Activated T-cell treated with anti-CD3 and anti-CD28 coated beads, Interleukin-2, amount 50 U/mL, for 4 hours (primary cell): ENCODE measurements around the gene TBCK. TPM values are rescaled to one million over a fixed set of nuclear protein-coding genes. Genes with fewer than 3 reads are reported as not detected.
A peak's percentile ranks its signal among the peaks of the same experiment; 100 is the strongest.
"Not testable (repeated sequence)": the region's sequence is repeated elsewhere in the genome, so short reads cannot be mapped to it uniquely, and the experiment has no call there.

Source experiments
- ATAC-seq, 2 donors: fragments of 200-7000 bp; cut with Tn5 transposase; one replicate each; pipeline ENCODE4 v1.10.0; 2021
- DNase-seq: peaks from one replicate; pipeline ENCODE4 v3.0.0-alpha.2; 2020
- H3K27me3 Mint-ChIP-seq: one replicate; pipeline ENCODE4 v1.8.0; 2021; ENCODE audit warnings: low read depth, mixed read lengths
- H3K36me3 Mint-ChIP-seq: one replicate; pipeline ENCODE4 v1.8.0; 2022; ENCODE audit warnings: mixed read lengths; ENCODE audit not compliant: insufficient read depth
- H3K4me1 Mint-ChIP-seq: one replicate; pipeline ENCODE4 v1.8.0; 2021; ENCODE audit warnings: low read depth, mixed read lengths
- H3K4me3 Mint-ChIP-seq: one replicate; pipeline ENCODE4 v1.8.0; 2021; ENCODE audit warnings: mild to moderate bottlenecking, moderate library complexity, mixed read lengths
- H3K9me3 Mint-ChIP-seq: one replicate; pipeline ENCODE4 v1.8.0; 2021; ENCODE audit warnings: mixed read lengths
- total RNA-seq, 3 donors: library from RNA; stranded (reverse); gene quantifications; one replicate each; pipeline ENCODE4 v1.2.1, GENCODE V29; 2021

The TBCK gene
- total RNA-seq, 3 donors from 2014 or later, result 12.7 to 15.8 (median 15.1) TPM

- H3K9me3 Mint-ChIP-seq, result peaks cover 17% of the 10 kb centered on the region
- DNase-seq (no peak), ATAC-seq (no peak)
- peaks cover 45% of the 10 kb centered on the region for H3K4me1 Mint-ChIP-seq
- no peaks in the 10 kb centered on the region for H3K27me3 Mint-ChIP-seq
- no peak overlapping the region for H3K4me3 Mint-ChIP-seq
- peaks cover 70% of the 10 kb centered on the region for H3K36me3 Mint-ChIP-seq
Measured at GRCh38 chr4:106337916-106338315, 21.9 kb upstream of the TBCK start.

GRCh38 chr4:106336618-106337017, 20.6 kb upstream of the TBCK start:
- ATAC-seq (no peak), DNase-seq (no peak)
- peaks cover 34% of the 10 kb centered on the region for H3K4me1 Mint-ChIP-seq
- no peak overlapping the region for H3K4me3 Mint-ChIP-seq
- peaks cover 71% of the 10 kb centered on the region for H3K36me3 Mint-ChIP-seq
- H3K9me3 Mint-ChIP-seq, result peaks cover 17% of the 10 kb centered on the region
- no peaks in the 10 kb centered on the region for H3K27me3 Mint-ChIP-seq

GRCh38 chr4:106334741-106335470, 18.9 kb upstream of the TBCK start:
- no peak for ATAC-seq
- peaks cover 64% of the 10 kb centered on the region for H3K36me3 Mint-ChIP-seq
- H3K27me3 Mint-ChIP-seq, result no peaks in the 10 kb centered on the region
- no peak for DNase-seq
- no peak overlapping the region for H3K4me3 Mint-ChIP-seq
- peaks cover 18% of the 10 kb centered on the region for H3K4me1 Mint-ChIP-seq
- H3K9me3 Mint-ChIP-seq, result peaks cover 9% of the 10 kb centered on the region

- Mint-ChIP-seq H3K4me1 (peaks cover 8% of the 10 kb centered on the region), H3K4me3 (no peak overlapping the region), H3K9me3 (peaks cover 9% of the 10 kb centered on the region), H3K36me3 (peaks cover 57% of the 10 kb centered on the region), H3K27me3 (no peaks in the 10 kb centered on the region)
- no peak for ATAC-seq
- no peak for DNase-seq
Measured at GRCh38 chr4:106333186-106333585, 17.2 kb upstream of the TBCK start.

GRCh38 chr4:106329041-106329618, 13.1 kb upstream of the TBCK start:
- Mint-ChIP-seq H3K27me3 (no peaks in the 10 kb centered on the region), H3K36me3 (peaks cover 46% of the 10 kb centered on the region), H3K4me1 (peaks cover 2% of the 10 kb centered on the region), H3K4me3 (no peak overlapping the region), H3K9me3 (no peaks in the 10 kb centered on the region)
- DNase-seq (no peak), ATAC-seq (peak; percentile 58 to 65)

- Mint-ChIP-seq H3K4me3 (no peak overlapping the region), H3K36me3 (peaks cover 34% of the 10 kb centered on the region), H3K27me3 (no peaks in the 10 kb centered on the region), H3K9me3 (no peaks in the 10 kb centered on the region), H3K4me1 (peaks cover 16% of the 10 kb centered on the region)
- ATAC-seq (no peak), DNase-seq (no peak)
Measured at GRCh38 chr4:106325800-106326199, 9.8 kb upstream of the TBCK start.

- no peak for DNase-seq
- Mint-ChIP-seq H3K36me3 (peaks cover 30% of the 10 kb centered on the region), H3K9me3 (no peaks in the 10 kb centered on the region), H3K4me1 (peaks cover 35% of the 10 kb centered on the region), H3K4me3 (no peak overlapping the region), H3K27me3 (no peaks in the 10 kb centered on the region)
- ATAC-seq, result no peak
Measured at GRCh38 chr4:106323119-106323518, 7.1 kb upstream of the TBCK start.

GRCh38 chr4:106321814-106322213, 5.8 kb upstream of the TBCK start:
- H3K4me3 Mint-ChIP-seq, DNase-seq, ATAC-seq, H3K9me3 Mint-ChIP-seq, H3K27me3 Mint-ChIP-seq: not testable (repeated sequence)
- H3K4me1 Mint-ChIP-seq, result peaks cover 36% of the 10 kb centered on the region
- H3K36me3 Mint-ChIP-seq, result peaks cover 20% of the 10 kb centered on the region

GRCh38 chr4:106321168-106321567, 5.2 kb upstream of the TBCK start:
- ATAC-seq, H3K9me3 Mint-ChIP-seq, H3K4me3 Mint-ChIP-seq, H3K27me3 Mint-ChIP-seq, DNase-seq: not testable (repeated sequence)
- Mint-ChIP-seq H3K4me1 (peaks cover 36% of the 10 kb centered on the region), H3K36me3 (peaks cover 20% of the 10 kb centered on the region)

- Mint-ChIP-seq H3K36me3 (peaks cover 20% of the 10 kb centered on the region), H3K4me3 (no peak overlapping the region), H3K27me3 (no peaks in the 10 kb centered on the region), H3K9me3 (no peaks in the 10 kb centered on the region), H3K4me1 (peaks cover 39% of the 10 kb centered on the region)
- no peak for DNase-seq
- no peak for ATAC-seq
Measured at GRCh38 chr4:106320235-106320634, 4.2 kb upstream of the TBCK start.

- Mint-ChIP-seq H3K9me3 (no peaks in the 10 kb centered on the region), H3K36me3 (peaks cover 17% of the 10 kb centered on the region), H3K4me3 (no peak overlapping the region), H3K4me1 (peaks cover 53% of the 10 kb centered on the region), H3K27me3 (no peaks in the 10 kb centered on the region)
- ATAC-seq (no peak), DNase-seq (no peak)
Measured at GRCh38 chr4:106318511-106318910, 2.5 kb upstream of the TBCK start.

GRCh38 chr4:106317815-106318214, 1.8 kb upstream of the TBCK start:
- ATAC-seq (no peak), DNase-seq (no peak)
- no peaks in the 10 kb centered on the region for H3K9me3 Mint-ChIP-seq
- H3K27me3 Mint-ChIP-seq, result no peaks in the 10 kb centered on the region
- H3K36me3 Mint-ChIP-seq, result peaks cover 17% of the 10 kb centered on the region
- H3K4me1 Mint-ChIP-seq, result peaks cover 55% of the 10 kb centered on the region
- no peak overlapping the region for H3K4me3 Mint-ChIP-seq

GRCh38 chr4:106316773-106317409, 882 bp upstream of the TBCK start:
- Mint-ChIP-seq H3K36me3 (peaks cover 15% of the 10 kb centered on the region), H3K4me3 (no peak overlapping the region), H3K27me3 (no peaks in the 10 kb centered on the region), H3K4me1 (peaks cover 52% of the 10 kb centered on the region), H3K9me3 (no peaks in the 10 kb centered on the region)
- ATAC-seq (no peak), DNase-seq (no peak)

- Mint-ChIP-seq H3K36me3 (peaks cover 8% of the 10 kb centered on the region), H3K27me3 (no peaks in the 10 kb centered on the region), H3K4me3 (no peak overlapping the region), H3K4me1 (peaks cover 52% of the 10 kb centered on the region), H3K9me3 (no peaks in the 10 kb centered on the region)
- DNase-seq, result peak; percentile 39
- peak; percentile 71 to 75 for ATAC-seq
Measured at GRCh38 chr4:106315476-106315967, 487 bp downstream of the TBCK start.

- peaks cover 53% of the 10 kb centered on the region for H3K4me1 Mint-ChIP-seq
- DNase-seq, result no peak
- no peaks in the 10 kb centered on the region for H3K9me3 Mint-ChIP-seq
- H3K36me3 Mint-ChIP-seq, result peaks cover 3% of the 10 kb centered on the region
- ATAC-seq, result no peak
- H3K27me3 Mint-ChIP-seq, result no peaks in the 10 kb centered on the region
- no peak overlapping the region for H3K4me3 Mint-ChIP-seq
Measured at GRCh38 chr4:106314960-106315359, 1.0 kb downstream of the TBCK start.
